GM23338 (cell line): ENCODE measurements around the gene CERT1. TPM values are rescaled to one million over a fixed set of nuclear protein-coding genes. Genes with fewer than 3 reads are reported as not detected.

Experiments
- ATAC-seq: fragments of 200-7000 bp; cut with Tn5 transposase; 3 replicates; pipeline ENCODE4 v1.9.1; 2020
- DNase-seq: peaks from one replicate; pipeline ENCODE4 v3.0.0-alpha.2; 2015; ENCODE audit warnings: low spot score
- H2AFZ ChIP-seq: fragments of 200-600 bp; sonication (generic); 2 replicates; pipeline ENCODE4 v1.8.0; 2016; ENCODE audit warnings: antibody characterized with exemption, mild to moderate bottlenecking, moderate library complexity
- H3F3A ChIP-seq: fragments of 200-600 bp; sonication (generic); replicated peaks from 2 replicates; pipeline ENCODE4 v1.8.0; 2017; ENCODE audit warnings: antibody characterized with exemption, mixed run types, low read depth
- H3K27ac ChIP-seq: fragments of 200-600 bp; sonication (generic); 2 replicates; pipeline ENCODE4 v1.6.1; 2016; ENCODE audit warnings: low read depth
- H3K27me3 ChIP-seq: fragments of 200-600 bp; sonication (generic); 2 replicates; pipeline ENCODE4 v1.8.0; 2016; ENCODE audit warnings: mild to moderate bottlenecking, mixed run types, moderate library complexity; ENCODE audit not compliant: insufficient read depth
- H3K36me3 ChIP-seq: fragments of 200-600 bp; sonication (generic); 2 replicates; pipeline ENCODE4 v1.8.0; 2016; ENCODE audit warnings: mild to moderate bottlenecking; ENCODE audit not compliant: insufficient read depth
- H3K4me1 ChIP-seq: fragments of 200-600 bp; sonication (generic); 2 replicates; pipeline ENCODE4 v1.8.0; 2016; ENCODE audit warnings: mild to moderate bottlenecking, moderate library complexity; ENCODE audit not compliant: insufficient read depth
- H3K4me2 ChIP-seq: fragments of 200-600 bp; sonication (generic); 2 replicates; pipeline ENCODE4 v1.7.1; 2017; ENCODE audit warnings: mixed run types
- H3K4me3 ChIP-seq: fragments of 200-600 bp; sonication (generic); 2 replicates; pipeline ENCODE4 v1.6.1; 2016; ENCODE audit warnings: mixed run types
- H3K79me2 ChIP-seq: fragments of 200-600 bp; sonication (generic); replicated peaks from 2 replicates; pipeline ENCODE4 v1.8.0; 2017; ENCODE audit warnings: mild to moderate bottlenecking; ENCODE audit not compliant: insufficient read depth
- H3K9me2 ChIP-seq: fragments of 200-600 bp; sonication (generic); 2 replicates; pipeline ENCODE4 v1.8.0; 2017; ENCODE audit not compliant: insufficient read depth
- H4K20me1 ChIP-seq: fragments of 200-600 bp; sonication (generic); replicated peaks from 2 replicates; pipeline ENCODE4 v1.8.0; 2017; ENCODE audit warnings: mild to moderate bottlenecking; ENCODE audit not compliant: insufficient read depth
- H3K27ac Mint-ChIP-seq: 2 replicates; pipeline ENCODE4 v1.8.0; 2020; ENCODE audit warnings: inconsistent platforms, mild to moderate bottlenecking, moderate library complexity, mixed read lengths
- H3K27me3 Mint-ChIP-seq: 3 replicates; pipeline ENCODE4 v1.8.0; 2022; ENCODE audit warnings: low read depth, mild to moderate bottlenecking, moderate library complexity, mixed read lengths, inconsistent platforms; ENCODE audit not compliant: insufficient read depth, poor library complexity
- H3K36me3 Mint-ChIP-seq: 3 replicates; pipeline ENCODE4 v1.8.0; 2021; ENCODE audit warnings: low read depth, mild to moderate bottlenecking, inconsistent platforms, moderate library complexity, mixed read lengths
- H3K4me1 Mint-ChIP-seq: 3 replicates; pipeline ENCODE4 v1.8.0; 2020; ENCODE audit warnings: mild to moderate bottlenecking, inconsistent platforms, mixed read lengths
- H3K4me3 Mint-ChIP-seq: 3 replicates; pipeline ENCODE4 v1.8.0; 2021; ENCODE audit warnings: moderate library complexity, mild to moderate bottlenecking, inconsistent platforms, mixed read lengths
- H3K9me3 Mint-ChIP-seq: 3 replicates; pipeline ENCODE4 v1.8.0; 2020; ENCODE audit warnings: moderate library complexity, mild to moderate bottlenecking, inconsistent platforms, mixed read lengths
- CREB1 ChIP-seq: fragments of 250-450 bp; sonication (Bioruptor Pico); IDR thresholded peaks from 2 replicates; pipeline ENCODE4 v1.5.0; 2020; ENCODE audit warnings: low read depth, mild to moderate bottlenecking, moderate library complexity
- EZH2 ChIP-seq: fragments of 200-600 bp; sonication (generic); IDR thresholded peaks from one replicate; pipeline ENCODE4 v1.8.0; 2017; ENCODE audit warnings: antibody characterized with exemption, mild to moderate bottlenecking, low read depth; ENCODE audit not compliant: unreplicated experiment
- EZH2phosphoT487 ChIP-seq: fragments of 200-600 bp; sonication (generic); IDR thresholded peaks from one replicate; pipeline ENCODE4 v1.8.1; 2018; ENCODE audit warnings: antibody characterized with exemption; ENCODE audit not compliant: unreplicated experiment
- JUNB ChIP-seq: IDR thresholded peaks from one replicate; pipeline ENCODE4 v1.6.1; 2016; ENCODE audit warnings: antibody characterized with exemption; ENCODE audit not compliant: unreplicated experiment
- NANOG ChIP-seq: IDR thresholded peaks from 2 replicates; pipeline ENCODE4 v1.6.1; 2016; ENCODE audit warnings: antibody characterized with exemption, borderline replicate concordance
- POLR2AphosphoS5 ChIP-seq: IDR thresholded peaks from 2 replicates; pipeline ENCODE4 v1.6.1; 2016; ENCODE audit warnings: antibody characterized with exemption, low read depth
- STAT1 ChIP-seq: IDR thresholded peaks from one replicate; pipeline ENCODE4 v1.6.1; 2016; ENCODE audit warnings: antibody characterized with exemption; ENCODE audit not compliant: unreplicated experiment
- ZNF114 ChIP-seq: fragments of 250-450 bp; sonication (Bioruptor Pico); IDR thresholded peaks from 2 replicates; pipeline ENCODE4 v1.5.0; 2020; ENCODE audit warnings: mild to moderate bottlenecking, moderate library complexity
- ZNF331 ChIP-seq: fragments of 250-450 bp; sonication (Bioruptor Pico); IDR thresholded peaks from 2 replicates; pipeline ENCODE4 v1.5.0; 2020; ENCODE audit warnings: low read depth, mild to moderate bottlenecking, moderate library complexity
- polyA plus RNA-seq: library from polyadenylated mRNA; unstranded; fragments of >200 nt; fragmentation: Nextera tagmentation; extraction: Ambion mirVana; gene quantifications from 2 replicates; pipeline ENCODE4 v1.2.1, GENCODE V29; 2016
- total RNA-seq: library from RNA; depleted of rRNA; stranded (reverse); fragments of >200 nt; shearing (Covaris generic); gene quantifications from 2 replicates; pipeline ENCODE4 v1.2.3, GENCODE V29; 2014
- TF ChIP-seq, protein P1 (sequence below): IDR thresholded peaks from one replicate; pipeline ENCODE4 v1.6.1; 2018; ENCODE audit warnings: antibody characterized with exemption; ENCODE audit not compliant: unreplicated experiment
- TF ChIP-seq, protein P2 (sequence below): fragments of 250-450 bp; sonication (Bioruptor Pico); IDR thresholded peaks from 2 replicates; pipeline ENCODE4 v1.5.0; 2020; ENCODE audit warnings: mild to moderate bottlenecking, moderate library complexity
- TF ChIP-seq, protein P3 (sequence below): IDR thresholded peaks from 2 replicates; pipeline ENCODE4 v1.6.1; 2016; ENCODE audit warnings: antibody characterized with exemption
- TF ChIP-seq, protein P4 (sequence below), 2 experiments: fragments of 200-600 bp in 1 of 2; sonication (generic) in 1 of 2; conservative IDR thresholded peaks; 2 replicates each; pipeline versions ENCODE4 v1.5.1 to v1.6.1; 2016 to 2017; ENCODE audit warnings: antibody characterized with exemption in 2 of 2, low read depth in 2 of 2, mild to moderate bottlenecking in 2 of 2, moderate library complexity in 1 of 2

The CERT1 gene
- total and polyA plus RNA-seq, 2 experiments from 2014 or later, result 36.5 to 40.7 TPM

DNA sequence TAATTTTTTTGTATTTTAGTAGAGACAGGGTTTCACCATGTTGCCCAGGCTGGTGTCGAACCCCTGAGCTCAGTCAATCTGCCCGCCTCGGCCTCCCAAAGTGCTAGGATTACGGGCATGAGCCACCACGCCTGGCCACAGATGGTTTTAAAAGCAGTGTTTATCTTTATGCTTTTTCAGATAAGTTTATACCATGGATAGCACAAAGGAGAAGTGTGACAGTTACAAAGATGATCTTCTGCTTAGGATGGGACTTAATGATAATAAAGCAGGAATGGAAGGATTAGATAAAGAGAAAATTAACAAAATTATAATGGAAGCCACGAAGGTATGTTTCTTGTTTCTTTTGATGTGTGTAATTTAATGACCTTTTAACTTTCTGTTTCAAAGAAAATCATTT is 35.4 kb upstream of the CERT1 start:
- no peak for DNase-seq
- Histone ChIP-seq H3F3A (no peaks in the 10 kb centered on the region), H4K20me1 (0 out of 2 replicates have a peak, but pooled peaks cover 4% of the 10 kb centered on the region), H3K9me2 (no peaks in the 10 kb centered on the region; the same call in 1 of the 2 replicates), H3K4me2 (no peak overlapping the region), H3K27me3 (no peaks in the 10 kb centered on the region), H3K27ac (no peak overlapping the region), H2AFZ (no peak overlapping the region), H3K36me3 (no peaks in the 10 kb centered on the region), H3K79me2 (no peaks in the 10 kb centered on the region), H3K4me3 (no peak overlapping the region), H3K4me1 (no peaks in the 10 kb centered on the region)
- no peaks in the 10 kb centered on the region for H3K27me3 Mint-ChIP-seq
- no peak for ATAC-seq
- no peak for TF ChIP-seq NANOG
- TF ChIP-seq ZNF114 (CRISPR knock-in tag), result no peak
- TF ChIP-seq, protein P1, sequence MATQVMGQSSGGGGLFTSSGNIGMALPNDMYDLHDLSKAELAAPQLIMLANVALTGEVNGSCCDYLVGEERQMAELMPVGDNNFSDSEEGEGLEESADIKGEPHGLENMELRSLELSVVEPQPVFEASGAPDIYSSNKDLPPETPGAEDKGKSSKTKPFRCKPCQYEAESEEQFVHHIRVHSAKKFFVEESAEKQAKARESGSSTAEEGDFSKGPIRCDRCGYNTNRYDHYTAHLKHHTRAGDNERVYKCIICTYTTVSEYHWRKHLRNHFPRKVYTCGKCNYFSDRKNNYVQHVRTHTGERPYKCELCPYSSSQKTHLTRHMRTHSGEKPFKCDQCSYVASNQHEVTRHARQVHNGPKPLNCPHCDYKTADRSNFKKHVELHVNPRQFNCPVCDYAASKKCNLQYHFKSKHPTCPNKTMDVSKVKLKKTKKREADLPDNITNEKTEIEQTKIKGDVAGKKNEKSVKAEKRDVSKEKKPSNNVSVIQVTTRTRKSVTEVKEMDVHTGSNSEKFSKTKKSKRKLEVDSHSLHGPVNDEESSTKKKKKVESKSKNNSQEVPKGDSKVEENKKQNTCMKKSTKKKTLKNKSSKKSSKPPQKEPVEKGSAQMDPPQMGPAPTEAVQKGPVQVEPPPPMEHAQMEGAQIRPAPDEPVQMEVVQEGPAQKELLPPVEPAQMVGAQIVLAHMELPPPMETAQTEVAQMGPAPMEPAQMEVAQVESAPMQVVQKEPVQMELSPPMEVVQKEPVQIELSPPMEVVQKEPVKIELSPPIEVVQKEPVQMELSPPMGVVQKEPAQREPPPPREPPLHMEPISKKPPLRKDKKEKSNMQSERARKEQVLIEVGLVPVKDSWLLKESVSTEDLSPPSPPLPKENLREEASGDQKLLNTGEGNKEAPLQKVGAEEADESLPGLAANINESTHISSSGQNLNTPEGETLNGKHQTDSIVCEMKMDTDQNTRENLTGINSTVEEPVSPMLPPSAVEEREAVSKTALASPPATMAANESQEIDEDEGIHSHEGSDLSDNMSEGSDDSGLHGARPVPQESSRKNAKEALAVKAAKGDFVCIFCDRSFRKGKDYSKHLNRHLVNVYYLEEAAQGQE, result no peak
- TF ChIP-seq JUNB, result no peak
- TF ChIP-seq, protein P2, sequence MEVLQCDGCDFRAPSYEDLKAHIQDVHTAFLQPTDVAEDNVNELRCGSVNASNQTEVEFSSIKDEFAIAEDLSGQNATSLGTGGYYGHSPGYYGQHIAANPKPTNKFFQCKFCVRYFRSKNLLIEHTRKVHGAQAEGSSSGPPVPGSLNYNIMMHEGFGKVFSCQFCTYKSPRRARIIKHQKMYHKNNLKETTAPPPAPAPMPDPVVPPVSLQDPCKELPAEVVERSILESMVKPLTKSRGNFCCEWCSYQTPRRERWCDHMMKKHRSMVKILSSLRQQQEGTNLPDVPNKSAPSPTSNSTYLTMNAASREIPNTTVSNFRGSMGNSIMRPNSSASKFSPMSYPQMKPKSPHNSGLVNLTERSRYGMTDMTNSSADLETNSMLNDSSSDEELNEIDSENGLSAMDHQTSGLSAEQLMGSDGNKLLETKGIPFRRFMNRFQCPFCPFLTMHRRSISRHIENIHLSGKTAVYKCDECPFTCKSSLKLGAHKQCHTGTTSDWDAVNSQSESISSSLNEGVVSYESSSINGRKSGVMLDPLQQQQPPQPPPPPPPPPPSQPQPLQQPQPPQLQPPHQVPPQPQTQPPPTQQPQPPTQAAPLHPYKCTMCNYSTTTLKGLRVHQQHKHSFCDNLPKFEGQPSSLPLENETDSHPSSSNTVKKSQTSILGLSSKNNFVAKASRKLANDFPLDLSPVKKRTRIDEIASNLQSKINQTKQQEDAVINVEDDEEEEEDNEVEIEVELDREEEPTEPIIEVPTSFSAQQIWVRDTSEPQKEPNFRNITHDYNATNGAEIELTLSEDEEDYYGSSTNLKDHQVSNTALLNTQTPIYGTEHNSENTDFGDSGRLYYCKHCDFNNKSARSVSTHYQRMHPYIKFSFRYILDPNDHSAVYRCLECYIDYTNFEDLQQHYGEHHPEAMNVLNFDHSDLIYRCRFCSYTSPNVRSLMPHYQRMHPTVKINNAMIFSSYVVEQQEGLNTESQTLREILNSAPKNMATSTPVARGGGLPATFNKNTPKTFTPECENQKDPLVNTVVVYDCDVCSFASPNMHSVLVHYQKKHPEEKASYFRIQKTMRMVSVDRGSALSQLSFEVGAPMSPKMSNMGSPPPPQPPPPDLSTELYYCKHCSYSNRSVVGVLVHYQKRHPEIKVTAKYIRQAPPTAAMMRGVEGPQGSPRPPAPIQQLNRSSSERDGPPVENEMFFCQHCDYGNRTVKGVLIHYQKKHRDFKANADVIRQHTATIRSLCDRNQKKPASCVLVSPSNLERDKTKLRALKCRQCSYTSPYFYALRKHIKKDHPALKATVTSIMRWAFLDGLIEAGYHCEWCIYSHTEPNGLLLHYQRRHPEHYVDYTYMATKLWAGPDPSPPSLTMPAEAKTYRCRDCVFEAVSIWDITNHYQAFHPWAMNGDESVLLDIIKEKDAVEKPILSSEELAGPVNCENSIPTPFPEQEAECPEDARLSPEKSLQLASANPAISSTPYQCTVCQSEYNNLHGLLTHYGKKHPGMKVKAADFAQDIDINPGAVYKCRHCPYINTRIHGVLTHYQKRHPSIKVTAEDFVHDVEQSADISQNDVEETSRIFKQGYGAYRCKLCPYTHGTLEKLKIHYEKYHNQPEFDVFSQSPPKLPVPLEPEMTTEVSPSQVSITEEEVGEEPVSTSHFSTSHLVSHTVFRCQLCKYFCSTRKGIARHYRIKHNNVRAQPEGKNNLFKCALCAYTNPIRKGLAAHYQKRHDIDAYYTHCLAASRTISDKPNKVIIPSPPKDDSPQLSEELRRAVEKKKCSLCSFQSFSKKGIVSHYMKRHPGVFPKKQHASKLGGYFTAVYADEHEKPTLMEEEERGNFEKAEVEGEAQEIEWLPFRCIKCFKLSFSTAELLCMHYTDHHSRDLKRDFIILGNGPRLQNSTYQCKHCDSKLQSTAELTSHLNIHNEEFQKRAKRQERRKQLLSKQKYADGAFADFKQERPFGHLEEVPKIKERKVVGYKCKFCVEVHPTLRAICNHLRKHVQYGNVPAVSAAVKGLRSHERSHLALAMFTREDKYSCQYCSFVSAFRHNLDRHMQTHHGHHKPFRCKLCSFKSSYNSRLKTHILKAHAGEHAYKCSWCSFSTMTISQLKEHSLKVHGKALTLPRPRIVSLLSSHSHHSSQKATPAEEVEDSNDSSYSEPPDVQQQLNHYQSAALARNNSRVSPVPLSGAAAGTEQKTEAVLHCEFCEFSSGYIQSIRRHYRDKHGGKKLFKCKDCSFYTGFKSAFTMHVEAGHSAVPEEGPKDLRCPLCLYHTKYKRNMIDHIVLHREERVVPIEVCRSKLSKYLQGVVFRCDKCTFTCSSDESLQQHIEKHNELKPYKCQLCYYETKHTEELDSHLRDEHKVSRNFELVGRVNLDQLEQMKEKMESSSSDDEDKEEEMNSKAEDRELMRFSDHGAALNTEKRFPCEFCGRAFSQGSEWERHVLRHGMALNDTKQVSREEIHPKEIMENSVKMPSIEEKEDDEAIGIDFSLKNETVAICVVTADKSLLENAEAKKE (CRISPR knock-in tag), result no peak
- no peak for TF ChIP-seq EZH2phosphoT487
- no peak for TF ChIP-seq STAT1
- TF ChIP-seq CREB1, result no peak
- TF ChIP-seq, protein P3, sequence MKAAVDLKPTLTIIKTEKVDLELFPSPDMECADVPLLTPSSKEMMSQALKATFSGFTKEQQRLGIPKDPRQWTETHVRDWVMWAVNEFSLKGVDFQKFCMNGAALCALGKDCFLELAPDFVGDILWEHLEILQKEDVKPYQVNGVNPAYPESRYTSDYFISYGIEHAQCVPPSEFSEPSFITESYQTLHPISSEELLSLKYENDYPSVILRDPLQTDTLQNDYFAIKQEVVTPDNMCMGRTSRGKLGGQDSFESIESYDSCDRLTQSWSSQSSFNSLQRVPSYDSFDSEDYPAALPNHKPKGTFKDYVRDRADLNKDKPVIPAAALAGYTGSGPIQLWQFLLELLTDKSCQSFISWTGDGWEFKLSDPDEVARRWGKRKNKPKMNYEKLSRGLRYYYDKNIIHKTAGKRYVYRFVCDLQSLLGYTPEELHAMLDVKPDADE, result no peak
- no peak for TF ChIP-seq POLR2AphosphoS5
- no peak for TF ChIP-seq EZH2
- no peak for TF ChIP-seq ZNF331 (CRISPR knock-in tag)
- TF ChIP-seq, protein P4, sequence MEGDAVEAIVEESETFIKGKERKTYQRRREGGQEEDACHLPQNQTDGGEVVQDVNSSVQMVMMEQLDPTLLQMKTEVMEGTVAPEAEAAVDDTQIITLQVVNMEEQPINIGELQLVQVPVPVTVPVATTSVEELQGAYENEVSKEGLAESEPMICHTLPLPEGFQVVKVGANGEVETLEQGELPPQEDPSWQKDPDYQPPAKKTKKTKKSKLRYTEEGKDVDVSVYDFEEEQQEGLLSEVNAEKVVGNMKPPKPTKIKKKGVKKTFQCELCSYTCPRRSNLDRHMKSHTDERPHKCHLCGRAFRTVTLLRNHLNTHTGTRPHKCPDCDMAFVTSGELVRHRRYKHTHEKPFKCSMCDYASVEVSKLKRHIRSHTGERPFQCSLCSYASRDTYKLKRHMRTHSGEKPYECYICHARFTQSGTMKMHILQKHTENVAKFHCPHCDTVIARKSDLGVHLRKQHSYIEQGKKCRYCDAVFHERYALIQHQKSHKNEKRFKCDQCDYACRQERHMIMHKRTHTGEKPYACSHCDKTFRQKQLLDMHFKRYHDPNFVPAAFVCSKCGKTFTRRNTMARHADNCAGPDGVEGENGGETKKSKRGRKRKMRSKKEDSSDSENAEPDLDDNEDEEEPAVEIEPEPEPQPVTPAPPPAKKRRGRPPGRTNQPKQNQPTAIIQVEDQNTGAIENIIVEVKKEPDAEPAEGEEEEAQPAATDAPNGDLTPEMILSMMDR (conservative IDR thresholded peaks at IDR 0.05; ENCODE audit: low read depth in 2 of 2), result no peak
- no peaks in the 10 kb centered on the region for H3K4me1 Mint-ChIP-seq
- no peaks in the 10 kb centered on the region for H3K36me3 Mint-ChIP-seq
- no peak overlapping the region for H3K4me3 Mint-ChIP-seq
- H3K27ac Mint-ChIP-seq, result no peak overlapping the region
- H3K9me3 Mint-ChIP-seq, result no peaks in the 10 kb centered on the region
